ENCODE measurements around the gene XPO6.

XPO6 gene

DNA sequence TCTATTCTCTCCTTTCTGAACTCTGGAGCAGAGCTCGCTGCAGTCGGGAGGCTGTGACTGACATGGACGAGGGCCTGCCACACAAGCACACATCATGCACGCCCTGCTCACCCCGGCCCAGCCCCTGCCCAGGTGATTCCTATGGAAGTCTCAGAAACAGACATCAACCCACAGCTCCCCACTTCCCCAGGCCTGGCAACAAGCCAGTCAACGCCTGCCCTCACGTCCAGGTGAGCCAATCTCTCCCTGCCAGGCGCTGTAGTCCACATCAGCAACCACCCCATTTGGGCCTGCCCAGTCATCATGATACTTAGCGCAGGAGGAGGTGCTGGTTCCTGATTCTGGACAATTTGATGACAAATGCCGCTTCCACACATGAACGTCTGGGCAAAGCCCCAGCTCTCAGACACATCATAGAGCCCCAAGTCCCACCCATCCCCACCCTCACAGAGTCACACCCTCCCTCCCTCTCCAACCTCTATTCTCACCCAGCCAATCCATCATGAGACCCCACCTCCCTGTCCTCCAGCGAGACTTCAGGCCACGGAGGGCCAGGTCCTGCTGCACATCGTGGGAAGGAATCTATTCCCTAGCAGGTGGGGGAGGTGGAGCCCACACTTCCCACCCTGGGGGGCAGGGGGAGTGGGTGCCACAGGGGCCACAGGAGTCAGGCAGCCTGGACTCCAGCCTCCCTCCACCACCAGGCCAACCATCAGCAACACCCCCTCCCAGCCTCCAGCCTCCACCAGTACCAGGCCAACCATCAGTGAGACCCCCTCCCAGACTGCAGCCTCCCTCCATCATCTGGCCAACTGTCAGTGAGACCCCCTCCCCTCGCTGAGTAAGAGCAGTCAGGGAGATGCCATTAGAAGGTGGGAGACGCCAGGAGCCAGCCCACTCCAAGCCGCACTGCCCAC lies 114.5 kb downstream of the XPO6 start:
- H3K4me3 ChIP-seq (ENCODE audit: low read depth, low read length): no peak overlapping the region
- TF ChIP-seq, protein P1, sequence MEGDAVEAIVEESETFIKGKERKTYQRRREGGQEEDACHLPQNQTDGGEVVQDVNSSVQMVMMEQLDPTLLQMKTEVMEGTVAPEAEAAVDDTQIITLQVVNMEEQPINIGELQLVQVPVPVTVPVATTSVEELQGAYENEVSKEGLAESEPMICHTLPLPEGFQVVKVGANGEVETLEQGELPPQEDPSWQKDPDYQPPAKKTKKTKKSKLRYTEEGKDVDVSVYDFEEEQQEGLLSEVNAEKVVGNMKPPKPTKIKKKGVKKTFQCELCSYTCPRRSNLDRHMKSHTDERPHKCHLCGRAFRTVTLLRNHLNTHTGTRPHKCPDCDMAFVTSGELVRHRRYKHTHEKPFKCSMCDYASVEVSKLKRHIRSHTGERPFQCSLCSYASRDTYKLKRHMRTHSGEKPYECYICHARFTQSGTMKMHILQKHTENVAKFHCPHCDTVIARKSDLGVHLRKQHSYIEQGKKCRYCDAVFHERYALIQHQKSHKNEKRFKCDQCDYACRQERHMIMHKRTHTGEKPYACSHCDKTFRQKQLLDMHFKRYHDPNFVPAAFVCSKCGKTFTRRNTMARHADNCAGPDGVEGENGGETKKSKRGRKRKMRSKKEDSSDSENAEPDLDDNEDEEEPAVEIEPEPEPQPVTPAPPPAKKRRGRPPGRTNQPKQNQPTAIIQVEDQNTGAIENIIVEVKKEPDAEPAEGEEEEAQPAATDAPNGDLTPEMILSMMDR (IDR thresholded peaks at IDR 0.05; ENCODE audit: low read depth, low read length): no peak

DNA sequence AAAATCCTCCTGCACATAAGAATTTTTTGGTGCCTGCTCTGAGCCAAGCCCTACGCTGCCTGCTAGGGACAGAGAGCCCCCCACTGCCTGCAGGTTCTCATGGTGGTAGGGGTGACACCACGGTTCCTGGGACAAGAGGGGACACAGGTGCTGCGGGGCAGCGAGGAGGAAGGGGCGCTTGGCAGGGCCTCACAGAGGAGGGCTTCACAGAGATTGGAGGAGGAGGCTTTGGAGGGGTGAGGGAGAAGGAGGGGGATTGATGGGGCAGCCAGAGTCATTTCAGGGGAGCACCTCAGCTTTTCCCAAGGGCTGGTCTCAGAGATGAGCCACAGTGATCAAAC lies 118.4 kb downstream of the XPO6 start:
- TF ChIP-seq, protein P1 (IDR thresholded peaks at IDR 0.05; ENCODE audit: low read depth, low read length): no peak
- H3K4me3 ChIP-seq (ENCODE audit: low read depth, low read length): no peak overlapping the region

DNA sequence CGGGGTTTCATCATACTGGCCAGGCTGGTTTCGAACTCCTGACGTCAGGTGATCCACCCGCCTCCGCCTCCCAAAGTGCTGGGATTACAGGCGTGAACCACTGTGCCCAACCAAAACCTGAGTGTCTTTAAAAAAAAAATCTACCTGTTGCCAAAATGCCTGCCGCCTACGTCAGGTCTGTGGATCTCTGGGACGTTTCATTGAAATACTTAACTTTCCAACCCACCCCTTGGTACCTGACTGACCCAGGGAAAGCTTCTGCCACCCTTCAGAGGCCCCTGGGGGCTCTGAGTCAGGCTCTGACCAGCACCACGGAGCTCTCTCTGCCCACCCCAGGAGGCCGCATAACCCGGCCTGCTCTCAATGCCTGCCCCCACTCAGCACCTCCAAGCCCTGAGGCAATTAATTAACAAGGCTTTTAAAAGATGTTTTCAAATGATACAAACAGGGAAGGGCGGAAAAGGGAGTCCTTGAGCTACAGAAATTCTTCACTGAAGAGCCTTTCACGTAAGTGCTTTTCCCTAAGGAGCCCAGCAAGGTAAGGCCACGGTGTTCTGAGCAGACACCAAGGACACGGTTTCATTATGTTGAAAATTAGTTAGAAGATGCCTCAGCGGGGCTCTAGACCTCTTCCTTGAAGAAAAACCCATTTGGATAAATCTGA lies 118.9 kb downstream of the XPO6 start:
- TF ChIP-seq, protein P1 (IDR thresholded peaks at IDR 0.05; ENCODE audit: low read depth, low read length): no peak

DNA sequence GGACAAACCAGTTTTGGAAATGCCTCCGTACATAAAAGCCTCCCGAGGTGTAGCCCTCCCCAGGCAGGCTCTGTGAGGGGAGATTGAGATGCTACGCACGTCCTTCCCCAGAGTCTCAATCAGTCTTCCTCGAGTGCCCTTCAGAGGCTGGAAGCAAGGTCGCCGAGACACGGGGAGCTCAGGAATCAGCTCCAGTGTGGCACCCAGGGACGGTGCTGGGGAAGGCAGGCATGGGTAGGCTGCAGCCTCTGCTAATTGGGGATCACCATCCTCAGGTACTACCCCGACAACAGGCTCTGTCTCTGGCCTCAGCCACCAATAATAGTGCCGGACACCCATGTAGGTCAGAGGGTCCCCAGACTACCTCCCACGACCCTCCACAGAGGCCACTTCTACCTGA lies 120.1 kb downstream of the XPO6 start:
- TF ChIP-seq, protein P1 (IDR thresholded peaks at IDR 0.05; ENCODE audit: low read depth, low read length): no peak
- no peak overlapping the region for H3K4me3 ChIP-seq (ENCODE audit: low read depth, low read length)

More for the DNA sequence above, 118.9 kb downstream of the XPO6 start:
- no peak overlapping the region for H3K4me3 ChIP-seq (ENCODE audit: low read depth, low read length)

DNA sequence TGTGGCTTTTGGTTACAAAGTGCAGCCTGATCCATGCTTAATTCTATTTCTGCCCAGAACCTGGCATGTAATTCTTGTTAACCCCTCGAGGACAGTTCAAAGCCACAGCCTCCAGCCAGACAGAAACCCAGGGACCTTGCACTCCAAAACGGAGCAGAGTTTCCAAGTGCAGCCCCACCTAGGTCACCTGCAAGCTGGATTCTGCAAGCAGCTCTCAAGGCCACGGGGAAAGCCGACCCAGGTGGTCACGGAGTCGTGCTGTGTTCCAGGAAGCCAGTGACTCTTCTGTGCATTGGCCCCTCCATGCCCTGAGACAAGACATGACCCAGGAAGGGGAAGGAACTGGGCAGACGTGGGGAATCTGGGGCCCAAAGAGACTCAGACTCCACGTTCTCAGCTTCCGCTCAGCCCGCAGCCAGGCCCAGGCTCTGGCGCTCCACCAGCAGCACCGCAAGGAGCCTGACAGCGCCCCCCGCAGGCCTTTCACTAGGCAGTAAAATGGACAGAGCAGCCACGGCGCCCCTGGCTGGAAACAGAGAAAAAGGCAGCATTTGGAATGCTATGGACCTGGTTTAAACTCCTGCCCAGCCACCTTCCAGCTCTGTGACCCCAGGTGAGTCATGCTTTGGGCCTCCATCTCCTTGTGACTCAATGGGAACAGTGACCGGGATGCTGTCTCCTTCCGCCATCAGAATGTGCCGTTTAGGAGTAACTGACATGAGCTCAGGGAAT lies 121.0 kb downstream of the XPO6 start:
- no peak overlapping the region for H3K4me3 ChIP-seq (ENCODE audit: low read depth, low read length)
- TF ChIP-seq, protein P1 (IDR thresholded peaks at IDR 0.05; ENCODE audit: low read depth, low read length): no peak

DNA sequence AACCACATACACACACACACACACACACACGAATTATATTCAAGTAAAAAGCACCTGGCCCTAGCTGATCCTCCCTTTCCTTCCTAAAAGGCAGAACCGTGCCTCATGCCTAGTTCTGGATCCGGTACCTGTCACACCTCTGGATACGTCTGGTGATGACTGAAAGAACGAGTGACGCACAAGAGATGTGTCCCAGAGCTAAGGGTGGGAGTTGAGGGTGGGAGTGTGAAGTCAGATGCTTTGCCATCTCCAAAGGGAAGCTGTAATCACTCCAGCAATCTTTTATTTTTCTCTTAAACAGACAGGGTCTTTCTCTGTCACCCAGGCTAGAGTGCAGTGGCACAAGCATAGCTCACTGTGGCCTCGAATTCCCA lies 121.8 kb downstream of the XPO6 start:
- TF ChIP-seq, protein P1 (IDR thresholded peaks at IDR 0.05; ENCODE audit: low read depth, low read length): no peak
- H3K4me3 ChIP-seq (ENCODE audit: low read depth, low read length): no peak overlapping the region

Data from WI38 (cell line).